H1 (cell line): ENCODE measurements around the gene HTR4. TPM values are rescaled to one million over a fixed set of nuclear protein-coding genes. Genes with fewer than 3 reads are reported as not detected.

Source experiments
- CTCF ChIA-PET: fragments of 300-600 bp; sonication (Branson Sonifier 250); formaldehyde crosslinking; loops from one replicate; lab custom pipeline; 2021; ENCODE audit not compliant: partially characterized antibody; lab: Charles Lee
- POLR2A ChIA-PET: fragments of 300-600 bp; sonication (Branson Sonifier 250); formaldehyde crosslinking; loops from one replicate; lab custom pipeline; 2021; ENCODE audit warnings: inconsistent platforms; ENCODE audit not compliant: partially characterized antibody; lab: Charles Lee
- DNase-seq, 2 experiments: peaks; one replicate each; pipeline versions ENCODE4 v3.0.0 to v3.0.0-alpha.2; 2010 to 2022; ENCODE audit warnings: low spot score in 2 of 2, low read depth in 1 of 2, mixed read lengths in 1 of 2
- FAIRE-seq: peaks from 2 replicates; lab custom pipeline; 2011; peaks lifted over from hg19 to GRCh38; lab: Jason Lieb, UNC
- H2AFZ ChIP-seq: 2 replicates; pipeline ENCODE4 v1.8.1; 2012; ENCODE audit warnings: low read length, inconsistent platforms
- H2AK5ac ChIP-seq: 2 replicates; pipeline ENCODE4 v1.6.1; 2013; ENCODE audit warnings: low read depth, low read length
- H2BK120ac ChIP-seq: replicated peaks from 2 replicates; pipeline ENCODE3; 2013; ENCODE audit warnings: low read depth, low read length, inconsistent platforms
- H2BK12ac ChIP-seq: 2 replicates; pipeline ENCODE4 v1.6.1; 2013; ENCODE audit warnings: low read depth, low read length
- H2BK15ac ChIP-seq: 2 replicates; pipeline ENCODE4 v1.6.1; 2013; ENCODE audit warnings: low read length
- H2BK20ac ChIP-seq: 2 replicates; pipeline ENCODE4 v1.6.1; 2013; ENCODE audit warnings: low read length
- H2BK5ac ChIP-seq: 2 replicates; pipeline ENCODE4 v1.6.1; 2013; ENCODE audit warnings: low read depth, low read length
- H3K14ac ChIP-seq: 2 replicates; pipeline ENCODE4 v1.6.1; 2013; ENCODE audit warnings: inconsistent platforms; ENCODE audit not compliant: insufficient read length
- H3K18ac ChIP-seq: 2 replicates; pipeline ENCODE4 v1.6.1; 2013; ENCODE audit warnings: low read length; ENCODE audit errors: extremely low read depth
- H3K23ac ChIP-seq: 2 replicates; pipeline ENCODE4 v1.6.1; 2013; ENCODE audit warnings: inconsistent platforms; ENCODE audit not compliant: insufficient read length
- H3K23me2 ChIP-seq: 2 replicates; pipeline ENCODE4 v1.6.1; 2013; ENCODE audit warnings: low read depth, low read length
- H3K27ac ChIP-seq: 2 replicates; pipeline ENCODE4 v1.6.1; 2011; ENCODE audit warnings: low read depth, low read length, inconsistent platforms
- H3K27me3 ChIP-seq, 4 experiments: replicated peaks in 1 of 4; 1 replicate in 1 of 4; 2 replicates in 3 of 4; pipeline versions ENCODE4 v1.6.1 to v1.8.1; 2011 to 2013; ENCODE audit warnings: low read length in 3 of 4, mild to moderate bottlenecking in 3 of 4, inconsistent platforms in 2 of 4, mixed read lengths in 2 of 4, moderate library complexity in 1 of 4; ENCODE audit not compliant: control insufficient read depth in 3 of 4, insufficient read depth in 3 of 4; ENCODE audit errors: extremely low read depth in 1 of 4
- H3K36me3 ChIP-seq, 4 experiments: 2 replicates each; pipeline versions ENCODE4 v1.6.1 to v1.8.1; 2011 to 2013; ENCODE audit warnings: mild to moderate bottlenecking in 4 of 4, low read length in 3 of 4, moderate library complexity in 2 of 4, control low read depth in 1 of 4, inconsistent platforms in 1 of 4; ENCODE audit not compliant: insufficient read depth in 4 of 4, control insufficient read depth in 2 of 4
- H3K4ac ChIP-seq: replicated peaks from 2 replicates; pipeline ENCODE3; 2013; ENCODE audit warnings: low read length, low read depth, mixed read lengths, inconsistent platforms; ENCODE audit not compliant: insufficient read length
- H3K4me1 ChIP-seq, 4 experiments: replicated peaks in 1 of 4; 1 replicate in 1 of 4; 2 replicates in 3 of 4; pipeline versions ENCODE4 v1.6.1 to v1.8.1; 2011 to 2013; ENCODE audit warnings: low read length in 3 of 4, inconsistent platforms in 2 of 4, mixed read lengths in 1 of 4; ENCODE audit not compliant: insufficient read depth in 4 of 4, control insufficient read depth in 3 of 4
- H3K4me2 ChIP-seq, 2 experiments: 2 replicates each; pipeline versions ENCODE4 v1.6.1 to v1.8.1; 2011 to 2013; ENCODE audit warnings: low read depth in 2 of 2, low read length in 2 of 2, control low read depth in 1 of 2, inconsistent platforms in 1 of 2, mild to moderate bottlenecking in 1 of 2; ENCODE audit not compliant: insufficient read depth in 1 of 2
- H3K4me3 ChIP-seq, 4 experiments: fragments of 200-600, 300-600 bp in 1 of 4; sonication (generic), shearing (Covaris generic), sonication (Bioruptor Twin) in 1 of 4; 2 replicates each; pipeline versions ENCODE4 v1.5.1 to v1.8.1; 2011 to 2016; ENCODE audit warnings: low read length in 4 of 4, low read depth in 3 of 4, control low read depth in 2 of 4, inconsistent platforms in 2 of 4, mild to moderate bottlenecking in 2 of 4, mixed read lengths in 1 of 4, moderate library complexity in 1 of 4; ENCODE audit not compliant: insufficient read depth in 2 of 4; ENCODE audit errors: extremely low read depth in 1 of 4
- H3K56ac ChIP-seq: replicated peaks from 2 replicates; pipeline ENCODE3; 2013; ENCODE audit warnings: low read depth, mild to moderate bottlenecking, mixed read lengths, low read length, inconsistent platforms; ENCODE audit not compliant: insufficient read length
- H3K79me1 ChIP-seq: 2 replicates; pipeline ENCODE4 v1.6.1; 2013; ENCODE audit warnings: low read depth, low read length, control low read depth
- H3K79me2 ChIP-seq, 2 experiments: 2 replicates each; pipeline versions ENCODE4 v1.6.1 to v1.8.1; 2012 to 2013; ENCODE audit warnings: low read length in 2 of 2, mild to moderate bottlenecking in 2 of 2, inconsistent platforms in 1 of 2; ENCODE audit not compliant: insufficient read depth in 2 of 2, control insufficient read depth in 1 of 2
- H3K9ac ChIP-seq, 4 experiments: replicated peaks in 1 of 4; 1 replicate in 1 of 4; 2 replicates in 3 of 4; pipeline versions ENCODE4 v1.6.1 to v1.8.1; 2011 to 2013; ENCODE audit warnings: low read depth in 3 of 4, low read length in 3 of 4, control low read depth in 2 of 4, mild to moderate bottlenecking in 2 of 4, moderate library complexity in 2 of 4, inconsistent platforms in 1 of 4; ENCODE audit errors: extremely low read depth in 1 of 4
- H3K9me3 ChIP-seq, 2 experiments: 2 replicates each; pipeline versions ENCODE4 v1.6.1 to v1.8.1; 2012 to 2013; ENCODE audit warnings: mild to moderate bottlenecking in 2 of 2, moderate library complexity in 2 of 2, control low read depth in 1 of 2, inconsistent platforms in 1 of 2, low read depth in 1 of 2, low read length in 1 of 2, mixed read lengths in 1 of 2; ENCODE audit not compliant: insufficient read depth in 2 of 2
- H4K20me1 ChIP-seq, 2 experiments: replicated peaks in 1 of 2; 2 replicates each; pipeline versions ENCODE3 to v1.8.1; 2011 to 2013; ENCODE audit warnings: inconsistent platforms in 2 of 2, low read length in 2 of 2, mild to moderate bottlenecking in 1 of 2; ENCODE audit not compliant: insufficient read depth in 2 of 2, control insufficient read depth in 1 of 2
- H4K5ac ChIP-seq: 2 replicates; pipeline ENCODE4 v1.6.1; 2013; ENCODE audit warnings: low read length, low read depth, mixed read lengths, inconsistent platforms; ENCODE audit not compliant: insufficient read length
- H4K8ac ChIP-seq: 2 replicates; pipeline ENCODE4 v1.8.0; 2013; ENCODE audit warnings: mild to moderate bottlenecking, moderate library complexity, low read length, inconsistent platforms; ENCODE audit not compliant: insufficient read depth; ENCODE audit errors: extremely low read depth
- H4K91ac ChIP-seq: replicated peaks from 2 replicates; pipeline ENCODE3; 2013; ENCODE audit warnings: low read length, mixed read lengths, inconsistent platforms; ENCODE audit not compliant: insufficient read length
- GABPA ChIP-seq: IDR thresholded peaks from 2 replicates; pipeline ENCODE4 v1.6.1; 2011; ENCODE audit warnings: mild to moderate bottlenecking, low read length, moderate library complexity, borderline replicate concordance; ENCODE audit not compliant: insufficient read depth
- KDM5A ChIP-seq: fragments of 200-600 bp; IDR thresholded peaks from 2 replicates; pipeline ENCODE4 v1.7.1; 2012; ENCODE audit warnings: mild to moderate bottlenecking, low read length, inconsistent platforms, mixed read lengths
- NANOG ChIP-seq: IDR thresholded peaks from 2 replicates; pipeline ENCODE4 v1.6.1; 2011; ENCODE audit warnings: low read length, low read depth, mild to moderate bottlenecking, inconsistent platforms; ENCODE audit not compliant: insufficient read depth, poor library complexity, severe bottlenecking
- TAF1 ChIP-seq: IDR thresholded peaks from 2 replicates; pipeline ENCODE4 v1.6.1; 2011; ENCODE audit warnings: mild to moderate bottlenecking, low read depth, low read length
- TAF7 ChIP-seq: optimal IDR thresholded peaks from 2 replicates; pipeline ENCODE3; 2011; ENCODE audit warnings: low read depth, mild to moderate bottlenecking, inconsistent platforms, low read length, moderate library complexity, borderline replicate concordance
- WGBS, 2 experiments: shearing (Covaris generic) in 1 of 2; methylation state at CpG; one replicate each; pipeline versions ENCODE4 v1.1.6 to v1.1.7; 2013 to 2015; ENCODE audit warnings: low lambda C conversion rate in 2 of 2, mixed read lengths in 2 of 2, inconsistent platforms in 1 of 2, low coverage in 1 of 2, missing lambda C conversion rate in 1 of 2; ENCODE audit not compliant: insufficient replicate concordance in 2 of 2, insufficient coverage in 1 of 2, insufficient read length in 1 of 2; ENCODE audit errors: extremely low coverage in 1 of 2, missing lambda C conversion rate in 1 of 2; 5-methylcytosine and 5-hydroxymethylcytosine counted together
- polyA plus RNA-seq, 7 experiments: library from polyadenylated mRNA; depleted of rRNA in 3 of 7; stranded (reverse) in 5 of 7; unstranded in 2 of 7; fragments of >200 nt in 5 of 7; fragments of 200-250 nt in 2 of 7; gene quantifications; 1 replicate in 5 of 7; 2 replicates in 1 of 7; 4 replicates in 1 of 7; pipeline versions ENCODE4 v1.2.1 to v1.2.3, GENCODE V29; 2011 to 2013; ENCODE audit warnings: missing spikeins in 2 of 7, mixed read lengths in 2 of 7
- total RNA-seq: library from RNA; stranded (reverse); fragmentation: NEBNext Ultra II Directional; extraction: Animal tissue kit (Norgen Biotek cat#: 25700); gene quantifications from 2 replicates; pipeline ENCODE4 v1.2.1, GENCODE V29; 2021
- TF ChIP-seq, protein P1 (sequence below), 3 experiments: IDR thresholded peaks; 1 replicate in 2 of 3; 2 replicates in 1 of 3; pipeline versions ENCODE4 v1.5.1 to v1.6.1; 2011; ENCODE audit warnings: low read length in 3 of 3, mild to moderate bottlenecking in 3 of 3, inconsistent platforms in 2 of 3, low read depth in 1 of 3, moderate library complexity in 1 of 3; ENCODE audit not compliant: insufficient read depth in 1 of 3; ENCODE audit errors: control extremely low read depth in 1 of 3

Gene HTR4
- total and polyA plus RNA-seq, 2 of the 8 experiments (the other 6 are each of a cell fraction or from before 2014, with no cell fraction given) = not detected

DNA sequence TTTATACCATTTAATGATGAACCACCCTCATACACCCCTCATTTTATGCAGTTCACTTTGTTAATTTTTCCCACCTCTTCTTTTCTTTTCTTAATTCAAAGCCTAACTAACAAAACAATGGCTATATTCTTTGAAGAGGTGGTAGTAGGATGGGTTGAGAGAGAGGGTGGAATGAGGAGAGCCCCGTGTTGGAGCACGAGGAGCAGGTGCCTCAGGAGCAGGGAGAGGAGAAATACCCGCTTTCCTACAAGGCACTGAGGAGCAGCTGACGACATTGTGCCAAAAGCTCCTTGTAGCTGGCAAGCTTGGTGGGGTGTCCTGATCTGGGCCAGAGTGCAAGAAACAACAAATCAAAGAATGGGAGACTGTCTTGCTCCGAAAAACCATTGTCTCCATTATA, 129.6 kb downstream of the HTR4 start:
- no peaks in the 10 kb centered on the region for H3K79me2 ChIP-seq
- no peak for FAIRE-seq
- H3K27ac ChIP-seq = no peak overlapping the region

More for the DNA sequence above, 129.6 kb downstream of the HTR4 start:
- ChIA-PET CTCF (interaction anchor here (0.9 to 1.2 kb wide), 2 partner anchors 162 to 206 kb away, joined by 3 read pairs; no protein-coding TSS in a partner anchor), POLR2A (no interaction called here)
- H3K23ac ChIP-seq = no peak overlapping the region
- no peaks in the 10 kb centered on the region for H4K20me1 ChIP-seq
- no peak overlapping the region for H2BK15ac ChIP-seq
- H3K27me3 ChIP-seq = no peaks in the 10 kb centered on the region
- peaks cover 8 to 9% of the 10 kb centered on the region in 2 experiments for H3K9me3 ChIP-seq
- no peak overlapping the region for H2BK120ac ChIP-seq
- 91% methylated on average over 5 of the region's 5 CpGs; no CpG with 5 or more reads in 1 of the 2 experiments for WGBS, 2 experiments
- no peak overlapping the region for H2AK5ac ChIP-seq
- H3K36me3 ChIP-seq = no peaks in the 10 kb centered on the region
- no peak overlapping the region for H3K4me3 ChIP-seq
- H3K4ac ChIP-seq = no peak overlapping the region
- H4K91ac ChIP-seq = no peak overlapping the region
- no peak overlapping the region for H3K9ac ChIP-seq
- H2AFZ ChIP-seq = no peak overlapping the region
- no peak overlapping the region for H2BK20ac ChIP-seq
- TF ChIP-seq KDM5A (no peak), NANOG (no peak), TAF1 (no peak), GABPA (no peak), TAF7 (no peak)
- TF ChIP-seq, protein P1, sequence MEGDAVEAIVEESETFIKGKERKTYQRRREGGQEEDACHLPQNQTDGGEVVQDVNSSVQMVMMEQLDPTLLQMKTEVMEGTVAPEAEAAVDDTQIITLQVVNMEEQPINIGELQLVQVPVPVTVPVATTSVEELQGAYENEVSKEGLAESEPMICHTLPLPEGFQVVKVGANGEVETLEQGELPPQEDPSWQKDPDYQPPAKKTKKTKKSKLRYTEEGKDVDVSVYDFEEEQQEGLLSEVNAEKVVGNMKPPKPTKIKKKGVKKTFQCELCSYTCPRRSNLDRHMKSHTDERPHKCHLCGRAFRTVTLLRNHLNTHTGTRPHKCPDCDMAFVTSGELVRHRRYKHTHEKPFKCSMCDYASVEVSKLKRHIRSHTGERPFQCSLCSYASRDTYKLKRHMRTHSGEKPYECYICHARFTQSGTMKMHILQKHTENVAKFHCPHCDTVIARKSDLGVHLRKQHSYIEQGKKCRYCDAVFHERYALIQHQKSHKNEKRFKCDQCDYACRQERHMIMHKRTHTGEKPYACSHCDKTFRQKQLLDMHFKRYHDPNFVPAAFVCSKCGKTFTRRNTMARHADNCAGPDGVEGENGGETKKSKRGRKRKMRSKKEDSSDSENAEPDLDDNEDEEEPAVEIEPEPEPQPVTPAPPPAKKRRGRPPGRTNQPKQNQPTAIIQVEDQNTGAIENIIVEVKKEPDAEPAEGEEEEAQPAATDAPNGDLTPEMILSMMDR (IDR thresholded peaks at IDR 0.05; ENCODE audit: control extremely low read depth in 1 of 3, insufficient read depth in 1 of 3, low read depth in 1 of 3, low read length in 3 of 3) = no peak
- H3K56ac ChIP-seq = no peak overlapping the region
- no peak overlapping the region for H3K4me2 ChIP-seq
- H2BK5ac ChIP-seq = no peak overlapping the region
- no peak overlapping the region for H3K14ac ChIP-seq
- DNase-seq = no peak
- no peaks in the 10 kb centered on the region for H3K23me2 ChIP-seq
- no peak overlapping the region for H3K18ac ChIP-seq
- H3K4me1 ChIP-seq = no peaks in the 10 kb centered on the region
- H2BK12ac ChIP-seq = no peak overlapping the region
- no peak overlapping the region for H4K8ac ChIP-seq
- no peaks in the 10 kb centered on the region for H3K79me1 ChIP-seq
- no peak overlapping the region for H4K5ac ChIP-seq
